HEK293T (cell line): ENCODE results near the gene CD82.

Experiments used
- BHLHE40 ChIP-seq: fragments of 450-650 bp; IDR thresholded peaks from 2 replicates; pipeline ENCODE4 v1.6.1; 2016; ENCODE audit warnings: mild to moderate bottlenecking, moderate library complexity, borderline replicate concordance
- FOXA1 ChIP-seq: fragments of 450-650 bp; IDR thresholded peaks from 2 replicates; pipeline ENCODE4 v1.6.1; 2016; ENCODE audit warnings: mild to moderate bottlenecking
- FOXM1 ChIP-seq: fragments of 450-650 bp; IDR thresholded peaks from 2 replicates; pipeline ENCODE4 v1.6.1; 2017; ENCODE audit warnings: mild to moderate bottlenecking, borderline replicate concordance
- LEF1 ChIP-seq: fragments of 450-650 bp; IDR thresholded peaks from 2 replicates; pipeline ENCODE4 v1.6.1; 2017; ENCODE audit warnings: mild to moderate bottlenecking, borderline replicate concordance
- SUZ12 ChIP-seq: fragments of 450-650 bp; IDR thresholded peaks from 2 replicates; pipeline ENCODE4 v1.6.1; 2016; ENCODE audit warnings: mild to moderate bottlenecking
- TARDBP ChIP-seq: fragments of 450-650 bp; IDR thresholded peaks from 2 replicates; pipeline ENCODE4 v1.6.1; 2016
- ZNF384 ChIP-seq: fragments of 450-650 bp; IDR thresholded peaks from 2 replicates; pipeline ENCODE4 v1.6.1; 2016

- TF ChIP-seq SUZ12, result no peak
- no peak for TF ChIP-seq FOXA1
- no peak for TF ChIP-seq LEF1
- no peak for TF ChIP-seq TARDBP
- TF ChIP-seq FOXM1, result no peak
- no peak for TF ChIP-seq ZNF384
- no peak for TF ChIP-seq BHLHE40
Observed at GRCh38 chr11:44542372-44542771, 23.1 kb upstream of the CD82 start.
